ENCODE results near the gene FAM20B.
"Not testable (repeated sequence)": the region's sequence is repeated elsewhere in the genome, so short reads cannot be mapped to it uniquely, and the experiment has no call there.

Gene FAM20B

DNA sequence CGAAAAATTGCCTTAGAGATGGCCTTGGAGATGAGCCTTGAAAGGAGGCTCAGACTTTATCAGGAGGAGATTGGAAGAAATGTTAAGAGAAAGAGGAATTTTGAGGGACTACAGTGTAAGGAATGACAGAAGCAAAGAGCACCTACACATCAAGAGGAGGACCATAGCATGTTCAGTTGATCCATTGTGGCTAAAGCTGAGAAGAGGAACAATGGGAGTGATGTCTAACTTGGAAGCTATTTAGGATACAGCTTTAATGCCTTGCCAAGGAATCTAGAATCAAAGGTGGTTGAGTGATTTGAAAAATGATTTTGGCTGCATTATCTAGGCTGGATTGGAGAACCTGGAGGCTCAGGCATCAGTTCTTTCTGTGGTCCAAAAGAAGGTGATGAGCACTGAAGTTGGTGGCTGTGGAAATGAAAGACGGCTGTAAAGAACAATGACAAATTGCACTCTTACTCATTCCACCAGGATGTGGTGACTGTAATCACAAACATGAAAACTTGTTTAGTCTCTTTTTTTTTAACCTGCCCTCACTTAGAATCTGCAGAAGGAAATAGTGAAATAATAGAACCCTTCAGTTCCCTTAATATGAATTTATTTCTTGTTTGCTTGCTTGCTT is 11.3 kb downstream of the FAM20B start:
- TF ChIP-seq, protein P1, sequence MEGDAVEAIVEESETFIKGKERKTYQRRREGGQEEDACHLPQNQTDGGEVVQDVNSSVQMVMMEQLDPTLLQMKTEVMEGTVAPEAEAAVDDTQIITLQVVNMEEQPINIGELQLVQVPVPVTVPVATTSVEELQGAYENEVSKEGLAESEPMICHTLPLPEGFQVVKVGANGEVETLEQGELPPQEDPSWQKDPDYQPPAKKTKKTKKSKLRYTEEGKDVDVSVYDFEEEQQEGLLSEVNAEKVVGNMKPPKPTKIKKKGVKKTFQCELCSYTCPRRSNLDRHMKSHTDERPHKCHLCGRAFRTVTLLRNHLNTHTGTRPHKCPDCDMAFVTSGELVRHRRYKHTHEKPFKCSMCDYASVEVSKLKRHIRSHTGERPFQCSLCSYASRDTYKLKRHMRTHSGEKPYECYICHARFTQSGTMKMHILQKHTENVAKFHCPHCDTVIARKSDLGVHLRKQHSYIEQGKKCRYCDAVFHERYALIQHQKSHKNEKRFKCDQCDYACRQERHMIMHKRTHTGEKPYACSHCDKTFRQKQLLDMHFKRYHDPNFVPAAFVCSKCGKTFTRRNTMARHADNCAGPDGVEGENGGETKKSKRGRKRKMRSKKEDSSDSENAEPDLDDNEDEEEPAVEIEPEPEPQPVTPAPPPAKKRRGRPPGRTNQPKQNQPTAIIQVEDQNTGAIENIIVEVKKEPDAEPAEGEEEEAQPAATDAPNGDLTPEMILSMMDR (conservative IDR thresholded peaks at IDR 0.05; ENCODE audit: low read length), result no peak
- no peak for TF ChIP-seq EZH2phosphoT487 (IDR thresholded peaks at IDR 0.05; ENCODE audit: borderline replicate concordance)
- H3K79me2 ChIP-seq (ENCODE audit: insufficient read depth, low read length), result peaks cover 82% of the 10 kb centered on the region
- H3F3A ChIP-seq (ENCODE audit: low read depth), result no peaks in the 10 kb centered on the region
- no peak overlapping the region for H3K9ac ChIP-seq (ENCODE audit: low read depth, low read length, poor library complexity, severe bottlenecking)
- H3K9me3 ChIP-seq (ENCODE audit: insufficient read depth, low read depth, low read length), result no peaks in the 10 kb centered on the region
- H3K4me3 ChIP-seq (ENCODE audit: low read length, poor library complexity, severe bottlenecking), result no peak overlapping the region
- H3K4me2 ChIP-seq (ENCODE audit: low read depth, low read length, poor library complexity, severe bottlenecking), result no peak overlapping the region
- H3K27me3 ChIP-seq (ENCODE audit: insufficient read depth, low read length, poor library complexity, severe bottlenecking), result no peaks in the 10 kb centered on the region
- H2AFZ ChIP-seq (ENCODE audit: low read length), result no peak overlapping the region
- H3K36me3 ChIP-seq (ENCODE audit: insufficient read depth, low read length), result no peaks in the 10 kb centered on the region
- no peaks in the 10 kb centered on the region for H3K9me2 ChIP-seq (replicated peaks; ENCODE audit: low read depth, low read length)
- peaks cover 25% of the 10 kb centered on the region for H4K20me1 ChIP-seq (ENCODE audit: insufficient read depth, low read length, poor library complexity, severe bottlenecking)
- peaks cover 34% of the 10 kb centered on the region for H3K4me1 ChIP-seq (ENCODE audit: insufficient read depth, low read length, poor library complexity, severe bottlenecking)

DNA sequence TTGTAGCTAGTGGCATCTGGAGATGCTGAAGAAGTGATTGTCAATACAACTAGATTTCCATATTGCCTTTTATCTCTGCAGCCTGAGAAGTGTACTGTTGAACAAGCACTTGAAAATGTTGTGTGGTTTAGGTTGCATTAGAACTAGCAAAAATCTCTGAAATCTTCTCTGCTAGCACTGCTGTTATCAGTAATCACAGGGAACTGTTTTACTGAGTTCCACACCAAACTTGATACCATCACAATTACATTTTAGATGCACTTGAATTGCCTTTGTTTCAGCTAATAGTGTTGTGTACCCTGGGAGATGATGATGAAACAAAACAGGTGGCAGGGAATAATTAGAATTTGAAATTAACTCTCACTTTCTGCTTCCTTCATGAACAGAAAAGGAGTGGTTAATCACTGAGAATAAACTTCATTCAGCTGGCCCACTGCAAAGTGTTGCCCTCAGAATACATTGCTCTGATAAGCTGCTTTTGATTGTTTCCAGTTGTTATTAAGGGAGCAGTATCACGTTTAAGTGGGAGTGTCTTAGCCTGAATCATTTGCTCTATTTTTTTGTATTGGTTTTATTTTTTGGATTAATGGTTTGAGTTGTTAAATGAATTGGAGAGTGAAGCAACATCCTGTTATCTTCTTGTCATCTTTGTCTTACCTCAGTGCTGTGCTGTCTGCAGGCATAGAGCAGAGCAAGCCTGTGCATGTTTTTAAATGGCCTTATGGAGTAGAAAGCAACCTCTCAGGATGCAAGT is 13.0 kb downstream of the FAM20B start:
- peaks cover 22% of the 10 kb centered on the region for H4K20me1 ChIP-seq (ENCODE audit: insufficient read depth, low read length, poor library complexity, severe bottlenecking)
- H3F3A ChIP-seq (ENCODE audit: low read depth), result no peaks in the 10 kb centered on the region
- H3K9me2 ChIP-seq (replicated peaks; ENCODE audit: low read depth, low read length), result no peaks in the 10 kb centered on the region
- H3K9me3 ChIP-seq (ENCODE audit: insufficient read depth, low read depth, low read length), result no peaks in the 10 kb centered on the region
- peak overlapping the region; percentile 22 for H3K9ac ChIP-seq (ENCODE audit: low read depth, low read length, poor library complexity, severe bottlenecking)
- H3K27me3 ChIP-seq (ENCODE audit: insufficient read depth, low read length, poor library complexity, severe bottlenecking), result no peaks in the 10 kb centered on the region
- no peak for TF ChIP-seq EZH2phosphoT487 (IDR thresholded peaks at IDR 0.05; ENCODE audit: borderline replicate concordance)
- TF ChIP-seq, protein P1 (conservative IDR thresholded peaks at IDR 0.05; ENCODE audit: low read length), result no peak
- peaks cover 80% of the 10 kb centered on the region for H3K79me2 ChIP-seq (ENCODE audit: insufficient read depth, low read length)
- no peak overlapping the region for H2AFZ ChIP-seq (ENCODE audit: low read length)
- peaks cover 23% of the 10 kb centered on the region for H3K4me1 ChIP-seq (ENCODE audit: insufficient read depth, low read length, poor library complexity, severe bottlenecking)
- H3K4me2 ChIP-seq (ENCODE audit: low read depth, low read length, poor library complexity, severe bottlenecking), result no peak overlapping the region
- H3K36me3 ChIP-seq (ENCODE audit: insufficient read depth, low read length), result peaks cover 5% of the 10 kb centered on the region; the same call in 1 of the 2 replicates
- no peak overlapping the region for H3K4me3 ChIP-seq (ENCODE audit: low read length, poor library complexity, severe bottlenecking)

DNA sequence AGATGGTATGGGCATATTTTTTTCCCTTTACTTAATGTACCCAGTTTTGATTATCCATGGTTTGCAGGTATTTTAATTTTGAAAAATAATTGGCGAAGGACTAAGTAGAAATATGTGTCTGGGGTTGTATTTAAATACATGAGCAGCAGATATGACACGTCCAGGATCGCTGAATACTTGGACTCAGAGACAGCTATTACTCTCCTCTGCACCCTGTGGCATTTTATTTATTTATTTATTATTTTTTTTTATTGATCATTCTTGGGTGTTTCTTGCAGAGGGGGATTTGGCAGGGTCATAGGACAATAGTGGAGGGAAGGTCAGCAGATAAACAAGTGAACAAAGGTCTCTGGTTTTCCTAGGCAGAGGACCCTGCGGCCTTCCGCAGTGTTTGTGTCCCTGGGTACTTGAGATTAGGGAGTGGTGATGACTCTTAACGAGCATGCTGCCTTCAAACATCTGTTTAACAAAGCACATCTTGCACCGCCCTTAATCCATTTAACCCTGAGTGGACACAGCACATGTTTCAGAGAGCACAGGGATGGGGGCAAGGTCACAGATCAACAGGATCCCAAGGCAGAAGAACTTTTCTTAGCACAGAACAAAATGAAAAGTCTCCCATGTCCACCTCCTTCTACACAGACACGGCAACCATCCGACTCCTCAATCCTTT is 13.9 kb downstream of the FAM20B start:
- H3K9me3 ChIP-seq (ENCODE audit: insufficient read depth, low read depth, low read length); H3K27me3 ChIP-seq (ENCODE audit: insufficient read depth, low read length, poor library complexity, severe bottlenecking); H3K4me3 ChIP-seq (ENCODE audit: low read length, poor library complexity, severe bottlenecking); H3K9me2 ChIP-seq (replicated peaks; ENCODE audit: low read depth, low read length); H3K4me2 ChIP-seq (ENCODE audit: low read depth, low read length, poor library complexity, severe bottlenecking); H3F3A ChIP-seq (ENCODE audit: low read depth); H2AFZ ChIP-seq (ENCODE audit: low read length): not testable (repeated sequence)
- Histone ChIP-seq H3K79me2 (ENCODE audit: insufficient read depth, low read length) (peaks cover 77% of the 10 kb centered on the region), H3K9ac (ENCODE audit: low read depth, low read length, poor library complexity, severe bottlenecking) (peak overlapping the region; percentile 22), H3K4me1 (ENCODE audit: insufficient read depth, low read length, poor library complexity, severe bottlenecking) (peaks cover 15% of the 10 kb centered on the region), H3K36me3 (ENCODE audit: insufficient read depth, low read length) (peaks cover 14% of the 10 kb centered on the region; the same call in 1 of the 2 replicates), H4K20me1 (ENCODE audit: insufficient read depth, low read length, poor library complexity, severe bottlenecking) (peaks cover 16% of the 10 kb centered on the region)

DNA sequence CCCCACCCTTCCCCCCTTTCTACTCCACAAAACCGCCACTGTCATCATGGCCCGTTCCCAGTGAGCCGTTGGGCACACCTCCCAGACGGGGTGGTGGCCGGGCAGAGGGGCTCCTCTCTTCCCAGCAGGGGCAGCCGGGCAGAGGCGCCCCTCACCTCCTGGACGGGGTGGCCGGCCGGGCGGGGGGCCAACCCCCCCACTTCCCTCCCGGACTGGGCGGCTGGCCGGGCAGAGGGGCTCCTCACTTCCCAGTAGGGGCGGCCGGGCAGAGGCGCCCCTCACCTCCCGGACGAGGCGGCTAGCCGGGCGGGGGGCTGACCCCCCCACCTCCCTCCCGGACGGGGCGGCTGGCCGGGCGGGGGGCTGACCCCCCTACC is 14.5 kb downstream of the FAM20B start:
- peaks cover 72% of the 10 kb centered on the region for H3K79me2 ChIP-seq (ENCODE audit: insufficient read depth, low read length)

More for the DNA sequence above, 14.5 kb downstream of the FAM20B start:
- H3K4me3 ChIP-seq (ENCODE audit: low read length, poor library complexity, severe bottlenecking); H2AFZ ChIP-seq (ENCODE audit: low read length); H3F3A ChIP-seq (ENCODE audit: low read depth); H3K9ac ChIP-seq (ENCODE audit: low read depth, low read length, poor library complexity, severe bottlenecking); H3K9me3 ChIP-seq (ENCODE audit: insufficient read depth, low read depth, low read length); H3K9me2 ChIP-seq (replicated peaks; ENCODE audit: low read depth, low read length); H3K27me3 ChIP-seq (ENCODE audit: insufficient read depth, low read length, poor library complexity, severe bottlenecking); H3K4me2 ChIP-seq (ENCODE audit: low read depth, low read length, poor library complexity, severe bottlenecking): not testable (repeated sequence)
- Histone ChIP-seq H3K36me3 (ENCODE audit: insufficient read depth, low read length) (peaks cover 17% of the 10 kb centered on the region; the same call in 1 of the 2 replicates), H4K20me1 (ENCODE audit: insufficient read depth, low read length, poor library complexity, severe bottlenecking) (peaks cover 16% of the 10 kb centered on the region), H3K4me1 (ENCODE audit: insufficient read depth, low read length, poor library complexity, severe bottlenecking) (peaks cover 12% of the 10 kb centered on the region)
